PC-9 (cell line): ENCODE results near the gene FHDC1.

Experiments used
- EZH2 ChIP-seq: fragments of 200-600 bp; sonication (generic); IDR thresholded peaks from 2 replicates; pipeline ENCODE4 v1.8.0; 2017; ENCODE audit warnings: antibody characterized with exemption, low read depth
- TF ChIP-seq, protein P1 (sequence below): fragments of 200-600 bp; sonication (generic); conservative IDR thresholded peaks from 2 replicates; pipeline ENCODE4 v1.6.1; 2017; ENCODE audit warnings: mixed run types, antibody characterized with exemption, mild to moderate bottlenecking, moderate library complexity

DNA sequence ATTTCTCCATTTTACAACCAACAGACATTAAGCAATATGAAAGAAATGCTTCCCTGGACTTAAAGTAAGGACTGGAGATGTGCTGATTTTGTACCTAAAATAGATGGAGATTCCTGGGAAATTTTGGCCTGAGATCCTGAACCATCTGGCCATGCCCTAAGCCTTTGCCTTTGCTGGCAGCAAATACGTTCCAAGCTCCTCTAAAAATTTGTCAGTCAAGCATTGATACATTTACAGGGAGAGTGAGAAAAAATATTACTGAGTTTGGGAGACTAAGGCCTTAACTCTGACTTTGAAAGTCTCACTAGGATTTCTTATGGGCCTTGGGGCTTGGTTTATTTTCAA lies 63.9 kb downstream of the FHDC1 start:
- TF ChIP-seq EZH2 = no peak
- TF ChIP-seq, protein P1, sequence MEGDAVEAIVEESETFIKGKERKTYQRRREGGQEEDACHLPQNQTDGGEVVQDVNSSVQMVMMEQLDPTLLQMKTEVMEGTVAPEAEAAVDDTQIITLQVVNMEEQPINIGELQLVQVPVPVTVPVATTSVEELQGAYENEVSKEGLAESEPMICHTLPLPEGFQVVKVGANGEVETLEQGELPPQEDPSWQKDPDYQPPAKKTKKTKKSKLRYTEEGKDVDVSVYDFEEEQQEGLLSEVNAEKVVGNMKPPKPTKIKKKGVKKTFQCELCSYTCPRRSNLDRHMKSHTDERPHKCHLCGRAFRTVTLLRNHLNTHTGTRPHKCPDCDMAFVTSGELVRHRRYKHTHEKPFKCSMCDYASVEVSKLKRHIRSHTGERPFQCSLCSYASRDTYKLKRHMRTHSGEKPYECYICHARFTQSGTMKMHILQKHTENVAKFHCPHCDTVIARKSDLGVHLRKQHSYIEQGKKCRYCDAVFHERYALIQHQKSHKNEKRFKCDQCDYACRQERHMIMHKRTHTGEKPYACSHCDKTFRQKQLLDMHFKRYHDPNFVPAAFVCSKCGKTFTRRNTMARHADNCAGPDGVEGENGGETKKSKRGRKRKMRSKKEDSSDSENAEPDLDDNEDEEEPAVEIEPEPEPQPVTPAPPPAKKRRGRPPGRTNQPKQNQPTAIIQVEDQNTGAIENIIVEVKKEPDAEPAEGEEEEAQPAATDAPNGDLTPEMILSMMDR = no peak
